PFSK-1 (cell line): ENCODE measurements around the gene KCTD3.

Experiments
- FOXP2 ChIP-seq: optimal IDR thresholded peaks from 2 replicates; pipeline ENCODE3; 2011; ENCODE audit warnings: borderline replicate concordance, control low read depth, inconsistent platforms; ENCODE audit not compliant: insufficient read depth; ENCODE audit errors: extremely low read length, extremely low read depth
- POLR2AphosphoS5 ChIP-seq: IDR thresholded peaks from 2 replicates; pipeline ENCODE4 v1.6.1; 2012; ENCODE audit warnings: low read depth, mild to moderate bottlenecking, control low read depth, low read length, moderate library complexity
- SIN3A ChIP-seq: IDR thresholded peaks from 2 replicates; pipeline ENCODE4 v1.6.1; 2012; ENCODE audit warnings: mild to moderate bottlenecking, low read length, moderate library complexity, borderline replicate concordance; ENCODE audit not compliant: insufficient read depth
- TAF1 ChIP-seq: IDR thresholded peaks from 2 replicates; pipeline ENCODE4 v1.6.1; 2012; ENCODE audit warnings: low read length, control low read depth, borderline replicate concordance; ENCODE audit not compliant: insufficient read depth
- TF ChIP-seq, protein P1 (sequence below), 2 experiments: IDR thresholded peaks; 2 replicates each; pipeline versions ENCODE4 v1.6.1 to v1.8.0; 2011 to 2012; ENCODE audit warnings: low read depth in 2 of 2, low read length in 2 of 2, control low read depth in 1 of 2, inconsistent platforms in 1 of 2, mild to moderate bottlenecking in 1 of 2, moderate library complexity in 1 of 2; ENCODE audit not compliant: insufficient read depth in 1 of 2

The KCTD3 gene

DNA sequence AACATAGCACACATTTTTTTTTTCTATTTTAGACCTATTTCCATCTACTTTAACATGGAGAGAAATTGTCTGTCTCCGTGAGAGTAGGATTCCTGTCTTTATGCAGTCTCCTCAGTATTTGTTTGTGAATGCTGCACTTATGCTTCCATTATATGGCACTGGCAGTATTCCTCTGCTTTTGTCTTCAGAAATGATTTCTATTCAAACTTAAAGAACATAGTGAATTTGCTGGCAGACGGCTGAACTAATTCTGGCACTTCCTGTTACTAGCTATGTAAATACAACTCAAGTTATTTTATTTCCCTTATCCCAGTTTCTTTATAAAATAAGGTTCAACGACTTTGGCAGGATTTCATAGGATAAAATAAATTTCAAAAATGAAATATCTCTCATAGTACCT, 45.3 kb downstream of the KCTD3 start:
- TF ChIP-seq FOXP2 = no peak
- no peak for TF ChIP-seq POLR2AphosphoS5
- TF ChIP-seq, protein P1, sequence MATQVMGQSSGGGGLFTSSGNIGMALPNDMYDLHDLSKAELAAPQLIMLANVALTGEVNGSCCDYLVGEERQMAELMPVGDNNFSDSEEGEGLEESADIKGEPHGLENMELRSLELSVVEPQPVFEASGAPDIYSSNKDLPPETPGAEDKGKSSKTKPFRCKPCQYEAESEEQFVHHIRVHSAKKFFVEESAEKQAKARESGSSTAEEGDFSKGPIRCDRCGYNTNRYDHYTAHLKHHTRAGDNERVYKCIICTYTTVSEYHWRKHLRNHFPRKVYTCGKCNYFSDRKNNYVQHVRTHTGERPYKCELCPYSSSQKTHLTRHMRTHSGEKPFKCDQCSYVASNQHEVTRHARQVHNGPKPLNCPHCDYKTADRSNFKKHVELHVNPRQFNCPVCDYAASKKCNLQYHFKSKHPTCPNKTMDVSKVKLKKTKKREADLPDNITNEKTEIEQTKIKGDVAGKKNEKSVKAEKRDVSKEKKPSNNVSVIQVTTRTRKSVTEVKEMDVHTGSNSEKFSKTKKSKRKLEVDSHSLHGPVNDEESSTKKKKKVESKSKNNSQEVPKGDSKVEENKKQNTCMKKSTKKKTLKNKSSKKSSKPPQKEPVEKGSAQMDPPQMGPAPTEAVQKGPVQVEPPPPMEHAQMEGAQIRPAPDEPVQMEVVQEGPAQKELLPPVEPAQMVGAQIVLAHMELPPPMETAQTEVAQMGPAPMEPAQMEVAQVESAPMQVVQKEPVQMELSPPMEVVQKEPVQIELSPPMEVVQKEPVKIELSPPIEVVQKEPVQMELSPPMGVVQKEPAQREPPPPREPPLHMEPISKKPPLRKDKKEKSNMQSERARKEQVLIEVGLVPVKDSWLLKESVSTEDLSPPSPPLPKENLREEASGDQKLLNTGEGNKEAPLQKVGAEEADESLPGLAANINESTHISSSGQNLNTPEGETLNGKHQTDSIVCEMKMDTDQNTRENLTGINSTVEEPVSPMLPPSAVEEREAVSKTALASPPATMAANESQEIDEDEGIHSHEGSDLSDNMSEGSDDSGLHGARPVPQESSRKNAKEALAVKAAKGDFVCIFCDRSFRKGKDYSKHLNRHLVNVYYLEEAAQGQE (IDR thresholded peaks at IDR 0.05; ENCODE audit: insufficient read depth in 1 of 2, low read depth in 2 of 2, low read length in 2 of 2) = no peak
- TF ChIP-seq SIN3A = no peak
- no peak for TF ChIP-seq TAF1

DNA sequence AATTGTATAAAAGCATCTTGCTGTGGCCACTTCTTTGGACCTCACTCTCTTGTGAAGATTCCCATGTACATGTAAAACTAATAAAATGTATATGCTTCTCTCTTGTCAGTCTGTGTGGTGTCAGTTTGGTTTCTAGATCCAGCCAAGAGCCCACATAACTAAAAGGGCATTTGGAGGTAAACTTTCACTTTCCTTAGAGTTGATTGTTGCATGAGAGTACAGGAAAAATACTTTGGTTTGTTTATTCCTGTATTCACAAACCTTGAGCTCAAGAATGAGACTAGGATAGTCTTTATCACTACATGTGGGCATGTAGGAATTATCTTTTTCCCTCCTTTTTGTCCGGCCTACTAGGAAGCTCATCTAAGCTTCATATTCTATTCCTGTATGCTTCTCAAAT, 50.9 kb downstream of the KCTD3 start:
- TF ChIP-seq POLR2AphosphoS5 (no peak), SIN3A (no peak), TAF1 (no peak), FOXP2 (no peak)
- TF ChIP-seq, protein P1 (IDR thresholded peaks at IDR 0.05; ENCODE audit: insufficient read depth in 1 of 2, low read depth in 2 of 2, low read length in 2 of 2) = no peak

DNA sequence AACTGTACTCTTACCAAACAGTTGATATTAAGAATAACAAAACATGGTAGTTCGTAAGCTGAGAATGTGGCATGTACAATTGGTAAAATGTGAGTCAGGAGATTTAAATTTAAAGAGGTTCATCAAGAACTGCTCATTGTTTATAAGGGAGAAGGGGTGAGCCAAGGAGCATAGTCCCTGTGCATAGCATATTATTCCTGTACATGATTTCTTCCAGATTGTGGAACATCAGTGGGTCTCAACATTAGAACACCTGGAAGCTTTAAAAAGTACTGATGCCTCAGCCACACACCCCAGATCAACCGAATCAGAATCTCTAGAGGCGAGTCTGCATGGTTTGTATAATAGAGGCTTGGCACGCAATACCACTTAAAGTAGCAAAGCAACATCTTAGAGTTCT, 56.1 kb downstream of the KCTD3 start:
- TF ChIP-seq TAF1 (no peak), POLR2AphosphoS5 (no peak), SIN3A (no peak), FOXP2 (no peak)
- TF ChIP-seq, protein P1 (IDR thresholded peaks at IDR 0.05; ENCODE audit: insufficient read depth in 1 of 2, low read depth in 2 of 2, low read length in 2 of 2) = no peak

DNA sequence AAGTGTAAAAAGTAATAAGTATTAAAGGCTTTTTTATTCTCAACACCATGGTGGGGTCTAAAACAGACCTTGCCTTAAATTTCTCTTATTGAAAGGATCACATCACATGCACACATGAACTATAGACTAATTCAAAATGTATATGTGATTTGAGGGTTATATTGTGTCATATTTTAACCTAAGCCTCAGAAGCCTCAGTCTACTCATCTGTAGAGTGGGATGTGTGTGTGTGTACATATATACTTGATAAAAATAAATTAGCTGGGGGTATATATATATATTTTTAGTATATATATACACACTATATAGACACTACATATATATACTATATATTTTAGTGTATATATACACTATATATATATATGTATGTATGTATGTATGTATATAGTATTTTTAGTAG, 58.8 kb downstream of the KCTD3 start:
- TF ChIP-seq SIN3A (no peak), FOXP2 (no peak), POLR2AphosphoS5 (no peak), TAF1 (no peak)
- TF ChIP-seq, protein P1 (IDR thresholded peaks at IDR 0.05; ENCODE audit: insufficient read depth in 1 of 2, low read depth in 2 of 2, low read length in 2 of 2) = no peak

DNA sequence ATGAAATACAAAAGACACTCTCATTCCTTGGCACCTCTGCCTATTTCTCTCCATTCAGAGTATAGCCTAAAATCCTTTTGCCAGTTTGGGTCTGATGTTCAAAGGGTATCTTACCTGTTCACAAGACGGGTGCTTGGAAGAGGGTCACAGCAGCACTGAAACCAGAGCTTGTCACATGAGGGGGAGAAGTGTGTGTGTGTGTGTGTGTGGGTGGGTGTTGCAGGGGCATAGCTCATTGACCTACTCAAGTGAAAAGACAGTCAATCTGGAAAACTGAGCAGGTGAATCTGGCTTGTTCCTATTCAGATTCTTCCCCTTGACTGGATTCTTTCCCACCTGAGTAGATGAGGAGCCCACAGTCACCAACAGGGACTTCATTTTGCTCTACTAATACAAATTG, 63.9 kb downstream of the KCTD3 start:
- TF ChIP-seq TAF1 (no peak), FOXP2 (no peak), SIN3A (no peak), POLR2AphosphoS5 (no peak)
- TF ChIP-seq, protein P1 (IDR thresholded peaks at IDR 0.05; ENCODE audit: insufficient read depth in 1 of 2, low read depth in 2 of 2, low read length in 2 of 2) = no peak
